Liver (tissue), 9 donors: Measurements from ENCODE around the gene ARHGEF40. TPM values are rescaled to one million over a fixed set of nuclear protein-coding genes. Genes with fewer than 3 reads are reported as not detected.

Experiments used
- DNase-seq: peaks from one replicate; pipeline ENCODE4 v3.0.0-alpha.2; 2017; ENCODE audit warnings: low spot score
- H3K27ac ChIP-seq, 2 donors: one replicate each; pipeline ENCODE4 v1.7.0; 2013; ENCODE audit warnings: inconsistent platforms in 2 of 2, low read length in 2 of 2, control low read depth in 1 of 2, low read depth in 1 of 2, mild to moderate bottlenecking in 1 of 2
- H3K27me3 ChIP-seq, 4 donors: one replicate each; pipeline versions ENCODE4 v1.6.1 to v1.7.0; 2013; ENCODE audit warnings: low read length in 3 of 4, inconsistent platforms in 1 of 4, mild to moderate bottlenecking in 1 of 4, moderate library complexity in 1 of 4; ENCODE audit not compliant: control insufficient read depth in 4 of 4, insufficient read depth in 4 of 4
- H3K36me3 ChIP-seq, 4 donors: one replicate each; pipeline versions ENCODE4 v1.6.1 to v1.7.0; 2013; ENCODE audit warnings: low read length in 3 of 4, mild to moderate bottlenecking in 3 of 4, low read depth in 1 of 4, moderate library complexity in 1 of 4; ENCODE audit not compliant: control insufficient read depth in 4 of 4, insufficient read depth in 3 of 4
- H3K4me1 ChIP-seq, 4 donors: one replicate each; pipeline versions ENCODE4 v1.6.1 to v1.7.0; 2013; ENCODE audit warnings: low read length in 3 of 4, mild to moderate bottlenecking in 3 of 4, moderate library complexity in 1 of 4; ENCODE audit not compliant: control insufficient read depth in 4 of 4, insufficient read depth in 4 of 4
- H3K4me3 ChIP-seq, 3 donors: one replicate each; pipeline versions ENCODE4 v1.6.1 to v1.7.0; 2013; ENCODE audit warnings: low read length in 3 of 3, control low read depth in 1 of 3, low read depth in 1 of 3, mild to moderate bottlenecking in 1 of 3
- H3K9ac ChIP-seq, 2 donors: one replicate each; pipeline ENCODE4 v1.7.0; 2013; ENCODE audit warnings: low read length in 2 of 2, mild to moderate bottlenecking in 2 of 2, moderate library complexity in 2 of 2, control low read depth in 1 of 2, low read depth in 1 of 2
- H3K9me3 ChIP-seq, 4 donors: one replicate each; pipeline versions ENCODE4 v1.6.1 to v1.7.0; 2013; ENCODE audit warnings: low read length in 3 of 4; ENCODE audit not compliant: control insufficient read depth in 4 of 4
- EGR1 ChIP-seq, 2 donors: IDR thresholded peaks; 2 replicates each; pipeline ENCODE4 v1.6.1; 2016 to 2018; ENCODE audit warnings: antibody characterized with exemption in 2 of 2, low read depth in 2 of 2
- FOXA2 ChIP-seq: IDR thresholded peaks from 2 replicates; pipeline ENCODE4 v1.6.1; 2016; ENCODE audit warnings: antibody characterized with exemption
- GABPA ChIP-seq, 2 donors: IDR thresholded peaks in 1 of 2; conservative IDR thresholded peaks in 1 of 2; 2 replicates each; pipeline ENCODE4 v1.6.1; 2016; ENCODE audit warnings: antibody characterized with exemption in 2 of 2, mild to moderate bottlenecking in 1 of 2, moderate library complexity in 1 of 2
- HNF4G ChIP-seq: IDR thresholded peaks from 2 replicates; pipeline ENCODE4 v1.6.1; 2016; ENCODE audit warnings: antibody characterized with exemption
- NR2F2 ChIP-seq: IDR thresholded peaks from 2 replicates; pipeline ENCODE4 v1.6.1; 2016; ENCODE audit warnings: antibody characterized with exemption
- RAD21 ChIP-seq, 2 donors: IDR thresholded peaks; 2 replicates each; pipeline ENCODE4 v1.6.1; 2016; ENCODE audit warnings: antibody characterized with exemption in 2 of 2, mild to moderate bottlenecking in 2 of 2
- REST ChIP-seq: IDR thresholded peaks from 2 replicates; pipeline ENCODE4 v1.6.1; 2016; ENCODE audit warnings: antibody characterized with exemption, mild to moderate bottlenecking
- SP1 ChIP-seq: IDR thresholded peaks from 2 replicates; pipeline ENCODE4 v1.6.1; 2018; ENCODE audit warnings: antibody characterized with exemption, mild to moderate bottlenecking
- ZBTB33 ChIP-seq: IDR thresholded peaks from 2 replicates; pipeline ENCODE4 v1.6.1; 2016; ENCODE audit warnings: antibody characterized with exemption
- WGBS: extraction: QIAGEN DNeasy Blood & Tissue Kit; methylation state at CpG from one replicate; pipeline ENCODE4 v1.1.7; 2013; 5-methylcytosine and 5-hydroxymethylcytosine counted together
- polyA plus RNA-seq, 2 donors: library from polyadenylated mRNA; stranded (reverse) in 1 of 2; unstranded in 1 of 2; fragments of 200-250 nt in 1 of 2; fragments of >200 nt in 1 of 2; fragmentation: Nextera tagmentation in 1 of 2; extraction: Ambion mirVana in 1 of 2; gene quantifications; one replicate each; pipeline versions ENCODE4 v1.2.1 to v1.2.3, GENCODE V29; 2013 to 2015
- total RNA-seq, 2 donors: library from RNA; depleted of rRNA; stranded (reverse); fragments of >200 nt; gene quantifications; one replicate each; pipeline ENCODE4 v1.2.3, GENCODE V29; 2014
- TF ChIP-seq, protein P1 (sequence below): IDR thresholded peaks from 2 replicates; pipeline ENCODE4 v1.6.1; 2016; ENCODE audit warnings: antibody characterized with exemption
- TF ChIP-seq, protein P2 (sequence below): fragments of 150-350 bp; IDR thresholded peaks from 2 replicates; pipeline ENCODE4 v1.5.1; 2017; ENCODE audit warnings: improper control_type of control experiment, low read depth, low read length; ENCODE audit not compliant: missing input control
- donor health status: healthy.
- donor health status: healthy.
- donor health status: healthy.
- donor health status: healthy.
- donor health status: healthy.

The ARHGEF40 gene
- total and polyA plus RNA-seq, 4 donors: 9.3 to 42.5 (median 16.9) TPM

GRCh38 chr14:21104448-21105060 lies 34.5 kb downstream of the ARHGEF40 start:
- peaks cover 7 to 48% (median 41%) of the 10 kb centered on the region in 4 donors for H3K4me1 ChIP-seq
- H3K27me3 ChIP-seq: no peaks in the 10 kb centered on the region
- TF ChIP-seq RAD21 (IDR thresholded peaks at IDR 0.05): peak; percentile 96 to 97
- peak; percentile 54 for TF ChIP-seq NR2F2
- no peak for TF ChIP-seq HNF4G
- no peak for TF ChIP-seq ZBTB33
- TF ChIP-seq SP1: peak; percentile 6
- TF ChIP-seq REST: no peak
- TF ChIP-seq, protein P1, sequence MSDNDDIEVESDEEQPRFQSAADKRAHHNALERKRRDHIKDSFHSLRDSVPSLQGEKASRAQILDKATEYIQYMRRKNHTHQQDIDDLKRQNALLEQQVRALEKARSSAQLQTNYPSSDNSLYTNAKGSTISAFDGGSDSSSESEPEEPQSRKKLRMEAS: no peak
- TF ChIP-seq, protein P2, sequence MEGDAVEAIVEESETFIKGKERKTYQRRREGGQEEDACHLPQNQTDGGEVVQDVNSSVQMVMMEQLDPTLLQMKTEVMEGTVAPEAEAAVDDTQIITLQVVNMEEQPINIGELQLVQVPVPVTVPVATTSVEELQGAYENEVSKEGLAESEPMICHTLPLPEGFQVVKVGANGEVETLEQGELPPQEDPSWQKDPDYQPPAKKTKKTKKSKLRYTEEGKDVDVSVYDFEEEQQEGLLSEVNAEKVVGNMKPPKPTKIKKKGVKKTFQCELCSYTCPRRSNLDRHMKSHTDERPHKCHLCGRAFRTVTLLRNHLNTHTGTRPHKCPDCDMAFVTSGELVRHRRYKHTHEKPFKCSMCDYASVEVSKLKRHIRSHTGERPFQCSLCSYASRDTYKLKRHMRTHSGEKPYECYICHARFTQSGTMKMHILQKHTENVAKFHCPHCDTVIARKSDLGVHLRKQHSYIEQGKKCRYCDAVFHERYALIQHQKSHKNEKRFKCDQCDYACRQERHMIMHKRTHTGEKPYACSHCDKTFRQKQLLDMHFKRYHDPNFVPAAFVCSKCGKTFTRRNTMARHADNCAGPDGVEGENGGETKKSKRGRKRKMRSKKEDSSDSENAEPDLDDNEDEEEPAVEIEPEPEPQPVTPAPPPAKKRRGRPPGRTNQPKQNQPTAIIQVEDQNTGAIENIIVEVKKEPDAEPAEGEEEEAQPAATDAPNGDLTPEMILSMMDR: peak; percentile 91
- no peak for TF ChIP-seq FOXA2
- TF ChIP-seq EGR1 (IDR thresholded peaks at IDR 0.05; ENCODE audit: low read depth in 2 of 2): no peak
- peak in 1 of 2 donors; percentile 1 for TF ChIP-seq GABPA (IDR thresholded peaks at IDR 0.05 in 1 of 2, conservative IDR thresholded peaks at IDR 0.05 in 1 of 2)
- H3K36me3 ChIP-seq: no peaks in the 10 kb centered on the region
- peak; percentile 72 for DNase-seq
- no peaks in the 10 kb centered on the region for H3K9me3 ChIP-seq
- H3K27ac ChIP-seq: peak overlapping the region; percentile 94 to 97
- H3K4me3 ChIP-seq: peak overlapping the region; percentile 42 to 60 (median 59)
- WGBS: 3% methylated on average over 8 of the region's 8 CpGs
- H3K9ac ChIP-seq: peak overlapping the region; percentile 75 to 80

DNA sequence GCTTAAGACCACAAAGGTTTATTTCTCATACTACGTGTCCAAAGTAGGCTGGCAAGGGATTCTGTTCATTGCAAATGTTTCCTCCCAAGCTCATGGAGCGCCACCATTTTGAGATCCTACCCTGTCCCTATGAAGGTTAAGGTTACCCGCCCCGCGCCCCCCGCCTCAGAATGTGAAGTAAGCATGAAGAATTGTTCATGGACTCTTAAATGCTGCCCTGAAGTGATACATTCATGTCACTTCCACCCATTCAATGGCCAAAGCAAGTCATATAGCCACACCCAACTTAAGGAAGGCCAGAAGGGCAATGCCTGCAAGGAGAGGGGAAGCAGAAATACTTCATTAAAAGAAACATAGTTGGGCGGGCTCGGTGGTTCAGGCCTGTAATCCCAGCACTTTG lies 35.0 kb downstream of the ARHGEF40 start:
- no peak overlapping the region for H3K4me3 ChIP-seq
- peak overlapping the region; percentile 94 to 97 for H3K27ac ChIP-seq
- WGBS: 82% methylated on average over 8 of the region's 8 CpGs
- TF ChIP-seq, protein P2: no peak
- H3K9me3 ChIP-seq: no peaks in the 10 kb centered on the region
- no peak for DNase-seq
- H3K36me3 ChIP-seq: no peaks in the 10 kb centered on the region
- H3K27me3 ChIP-seq: no peaks in the 10 kb centered on the region
- peak overlapping the region; percentile 75 to 80 for H3K9ac ChIP-seq
- H3K4me1 ChIP-seq: peaks cover 7 to 48% (median 41%) of the 10 kb centered on the region in 4 donors
